Right lobe of liver (tissue), 6 donors: Measurements from ENCODE around the gene MCC. TPM values are rescaled to one million over a fixed set of nuclear protein-coding genes. Genes with fewer than 3 reads are reported as not detected.
A peak's percentile ranks its signal among the peaks of the same experiment; 100 is the strongest.

Experiments
- ATAC-seq, 4 donors: fragments of 200-7000 bp; cut with Tn5 transposase; one replicate each; pipeline ENCODE4 v1.9.1; 2020; ENCODE audit warnings: mild to moderate bottlenecking in 4 of 4, moderate library complexity in 4 of 4
- DNase-seq, 3 donors: peaks; one replicate each; pipeline ENCODE4 v3.0.0-alpha.2; 2020
- H3K27ac ChIP-seq, 3 donors: fragments of 200-600 bp; one replicate each; pipeline ENCODE4 v1.8.0; 2022
- H3K27me3 ChIP-seq, 2 donors: fragments of 200-600 bp; one replicate each; pipeline ENCODE4 v1.8.0; 2022
- H3K36me3 ChIP-seq, 4 donors: fragments of 200-600 bp; sonication (generic) in 1 of 4; one replicate each; pipeline versions ENCODE4 v1.5.1 to v1.8.0; 2017 to 2022; ENCODE audit warnings: control low read depth in 1 of 4
- H3K4me1 ChIP-seq, 4 donors: fragments of 200-600 bp; sonication (generic) in 1 of 4; one replicate each; pipeline versions ENCODE4 v1.5.1 to v1.8.0; 2017 to 2022; ENCODE audit warnings: control low read depth in 1 of 4
- H3K4me3 ChIP-seq, 3 donors: fragments of 200-600 bp; one replicate each; pipeline ENCODE4 v1.8.0; 2022
- H3K9me3 ChIP-seq, 4 donors: fragments of 200-600 bp; sonication (generic) in 1 of 4; one replicate each; pipeline versions ENCODE4 v1.5.1 to v1.8.0; 2017 to 2022; ENCODE audit warnings: control low read depth in 1 of 4
- CTCF ChIP-seq, 4 donors: fragments of 200-600 bp in 3 of 4; fragments of 450-650 bp in 1 of 4; IDR thresholded peaks; one replicate each; pipeline versions ENCODE4 v1.5.1 to v1.8.0; 2016 to 2022; ENCODE audit warnings: antibody characterized with exemption in 4 of 4, mild to moderate bottlenecking in 2 of 4
- POLR2A ChIP-seq: fragments of 450-650 bp; IDR thresholded peaks from one replicate; pipeline ENCODE4 v1.6.1; 2017; ENCODE audit warnings: antibody characterized with exemption, mild to moderate bottlenecking
- WGBS: methylation state at CpG from one replicate; pipeline ENCODE4 v1.1.6; 2018; ENCODE audit warnings: low coverage, low lambda C conversion rate; ENCODE audit not compliant: insufficient coverage; ENCODE audit errors: missing lambda C conversion rate; 5-methylcytosine and 5-hydroxymethylcytosine counted together
- intact Hi-C, 2 donors: fragments of 100-400 bp; cut with DNase I; formaldehyde crosslinking; loops; one replicate each; pipeline versions ENCODE4 v1.11.2 to v1.14.1; 2022
- total RNA-seq, 6 experiments: library from RNA; depleted of rRNA in 2 of 6; stranded (reverse); fragments of >200 nt in 2 of 6; fragmentation: NEBNext Ultra II Directional in 3 of 6; extraction: Animal tissue kit (Norgen Biotek cat#: 25700) in 3 of 6; gene quantifications; one replicate each; pipeline versions ENCODE4 v1.1.0 to v1.2.4, GENCODE V29; 2016 to 2023
- donor health status: DM: no; HTN: yes; CAD: no.
- donor health status: DM: no; HTN: no; CAD: no.
- donor health status: DM: no; HTN: no; CAD: no.
- donor health status: DM: no; HTN: yes; CAD: no.
- donor health status: DM: no; HTN: yes; CAD: no.

The MCC gene
- total RNA-seq, 6 experiments from 2014 or later = 23.1 to 35.2 (median 26.1) TPM

- ATAC-seq (peak in 1 of 4 donors; percentile 9), DNase-seq (no peak)
- Histone ChIP-seq H3K4me1 (peaks cover 0 to 3% (median under 1%) of the 10 kb centered on the region in 4 donors), H3K4me3 (no peak overlapping the region), H3K36me3 (peaks cover 0 to 23% (median 2%) of the 10 kb centered on the region in 4 donors), H3K9me3 (no peaks in the 10 kb centered on the region), H3K27ac (no peak overlapping the region), H3K27me3 (no peaks in the 10 kb centered on the region)
- intact Hi-C loops = no loop called here
- no CpG with 5 or more reads among the region's 2 CpGs for WGBS
- TF ChIP-seq POLR2A (no peak), CTCF (IDR thresholded peaks at IDR 0.05) (no peak)
Measured at GRCh38 chr5:113095831-113096230, 392.4 kb downstream of the MCC start.

- TF ChIP-seq POLR2A (no peak), CTCF (IDR thresholded peaks at IDR 0.05) (no peak)
- H3K36me3 ChIP-seq = peaks cover 0 to 20% (median 0%) of the 10 kb centered on the region in 4 donors
- DNase-seq (no peak), ATAC-seq (peak in 1 of 4 donors; percentile 13)
- peaks cover 0 to 16% (median 4%) of the 10 kb centered on the region in 4 donors for H3K4me1 ChIP-seq
- intact Hi-C loops = no loop called here
- H3K27ac ChIP-seq = no peak overlapping the region
- H3K27me3 ChIP-seq = no peaks in the 10 kb centered on the region
- 66% methylated on average over 3 of the region's 3 CpGs for WGBS
- no peak overlapping the region for H3K4me3 ChIP-seq
- H3K9me3 ChIP-seq = no peaks in the 10 kb centered on the region
Measured at GRCh38 chr5:113093558-113093957, 394.7 kb downstream of the MCC start.

DNA sequence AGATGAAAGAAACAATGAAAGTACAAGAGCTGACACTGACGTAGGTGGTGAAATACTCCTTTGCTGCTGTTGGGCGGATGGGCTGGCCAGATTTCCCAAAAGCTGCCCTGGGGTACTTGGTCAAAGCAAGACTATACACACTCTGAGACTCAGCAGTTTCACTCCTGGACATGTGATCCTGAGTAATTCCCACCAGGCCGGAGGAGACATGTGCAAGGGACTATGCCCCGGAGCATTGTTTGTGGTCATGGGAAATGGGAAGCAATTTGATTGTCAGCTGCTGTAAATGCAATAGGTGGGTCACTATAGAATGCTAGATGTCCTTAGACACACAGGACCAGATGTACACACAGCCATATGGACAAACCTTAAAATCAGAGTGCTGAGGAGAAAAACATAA is 395.6 kb downstream of the MCC start:
- peak in 3 of 4 donors; percentile 13 to 44 (median 29) for ATAC-seq
- intact Hi-C loops = no loop called here

GRCh38 chr5:113091622-113092021 is 396.6 kb downstream of the MCC start:
- H3K27me3 ChIP-seq = no peaks in the 10 kb centered on the region
- peaks cover 0 to 12% (median 0%) of the 10 kb centered on the region in 4 donors for H3K36me3 ChIP-seq
- no peak for TF ChIP-seq POLR2A
- TF ChIP-seq CTCF (IDR thresholded peaks at IDR 0.05) = no peak
- H3K27ac ChIP-seq = no peak overlapping the region
- WGBS = 100% methylated on average over 1 of the region's 3 CpGs
- ATAC-seq (peak in 1 of 4 donors; percentile 48), DNase-seq (no peak)
- peaks cover 0 to 16% (median 4%) of the 10 kb centered on the region in 4 donors for H3K4me1 ChIP-seq
- H3K9me3 ChIP-seq = no peaks in the 10 kb centered on the region
- intact Hi-C loops = no loop called here
- no peak overlapping the region for H3K4me3 ChIP-seq

More for the DNA sequence above, 395.6 kb downstream of the MCC start:
- TF ChIP-seq POLR2A = no peak
- TF ChIP-seq CTCF (IDR thresholded peaks at IDR 0.05) = no peak
- H3K27ac ChIP-seq = no peak overlapping the region
- H3K36me3 ChIP-seq = peaks cover 0 to 15% (median 0%) of the 10 kb centered on the region in 4 donors
- no peak overlapping the region for H3K4me3 ChIP-seq
- H3K9me3 ChIP-seq = no peaks in the 10 kb centered on the region
- no peaks in the 10 kb centered on the region for H3K27me3 ChIP-seq
- no peak for DNase-seq
- H3K4me1 ChIP-seq = peaks cover 0 to 16% (median 4%) of the 10 kb centered on the region in 4 donors
- WGBS = 51% methylated on average over 4 of the region's 4 CpGs
